Tibial nerve (tissue), 4 donors: ENCODE measurements around the gene SYT12.

Experiments used
- CTCF ChIP-seq, 5 experiments: fragments of 200-600 bp in 3 of 5; fragments of 450-650 bp in 2 of 5; sonication (generic) in 3 of 5; IDR thresholded peaks; one replicate each; pipeline ENCODE4 v1.5.1; 2016 to 2019; ENCODE audit warnings: antibody characterized with exemption in 5 of 5, mild to moderate bottlenecking in 3 of 5, moderate library complexity in 2 of 5
- EP300 ChIP-seq, 2 donors: sonication (generic); formaldehyde crosslinking; IDR thresholded peaks; one replicate each; pipeline ENCODE4 v1.6.1; 2017; ENCODE audit warnings: antibody characterized with exemption in 2 of 2, mild to moderate bottlenecking in 1 of 2
- POLR2A ChIP-seq, 2 donors: fragments of 450-650 bp; IDR thresholded peaks; one replicate each; pipeline ENCODE4 v1.6.1; 2017; ENCODE audit warnings: antibody characterized with exemption in 2 of 2, mild to moderate bottlenecking in 2 of 2, moderate library complexity in 2 of 2

- TF ChIP-seq POLR2A (IDR thresholded peaks at IDR 0.05) (no peak), CTCF (IDR thresholded peaks at IDR 0.05) (no peak), EP300 (IDR thresholded peaks at IDR 0.05) (no peak)
These were observed 9.0 kb downstream of the SYT12 start for GRCh38 chr11:67031791-67032561.
